22Rv1 (cell line): ENCODE measurements around the gene PPP2R3A.
"Not testable (repeated sequence)": the region's sequence is repeated elsewhere in the genome, so short reads cannot be mapped to it uniquely, and the experiment has no call there.

Experiments used
- CTCF ChIP-seq: fragments of 450-650 bp; IDR thresholded peaks from 2 replicates; pipeline ENCODE4 v1.5.1; 2017; ENCODE audit warnings: mild to moderate bottlenecking
- ZFX ChIP-seq: fragments of 450-650 bp; IDR thresholded peaks from 2 replicates; pipeline ENCODE4 v1.6.1; 2017; ENCODE audit warnings: antibody characterized with exemption, borderline replicate concordance

GRCh38 chr3:135937766-135938165 is 27.8 kb upstream of the PPP2R3A start:
- TF ChIP-seq CTCF, ZFX: not testable (repeated sequence)
